ENCODE results near the gene SMAD7.

DNA sequence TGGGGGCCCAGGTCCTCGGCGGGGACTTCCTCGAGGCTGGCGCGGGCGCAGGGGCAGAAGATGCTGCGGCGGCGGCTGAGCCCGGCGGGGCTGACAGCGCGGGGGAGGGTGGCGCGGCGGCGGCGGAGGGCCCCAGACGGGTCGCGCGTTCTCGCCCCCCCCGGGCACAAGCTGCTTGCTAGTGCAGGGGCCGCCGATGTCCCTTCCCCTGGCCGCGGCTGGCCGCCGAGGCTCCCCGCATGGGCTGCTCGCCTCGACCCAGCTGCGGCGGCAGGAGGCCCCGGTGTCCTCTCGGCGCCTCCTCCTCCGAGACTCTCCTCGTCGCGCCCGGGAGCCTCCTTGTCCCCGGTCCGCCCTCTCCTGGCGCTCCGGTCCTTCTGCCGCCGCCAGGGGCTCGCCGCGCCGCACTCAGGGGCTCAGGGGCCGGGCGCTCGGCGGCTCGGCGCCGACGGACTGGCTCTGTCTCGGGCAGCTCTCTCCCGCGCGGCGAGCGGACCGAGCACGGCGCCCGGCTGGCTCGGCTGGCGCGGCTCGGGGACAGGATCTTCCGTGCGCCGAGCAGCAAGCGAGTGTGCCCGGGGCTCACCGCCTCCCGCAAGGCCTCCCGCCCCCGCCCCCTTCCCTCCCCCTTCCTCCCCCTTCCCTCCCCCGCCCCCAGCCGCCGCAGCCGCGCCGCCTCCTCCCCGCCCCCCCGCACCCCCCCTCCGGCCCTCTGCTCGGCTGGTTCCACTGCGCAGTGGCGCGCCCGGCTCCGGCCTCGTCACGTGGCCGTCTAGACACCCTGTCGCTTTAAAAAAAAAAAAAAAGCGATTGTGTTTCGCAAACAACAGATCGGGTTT lies 902 bp upstream of the SMAD7 start:
- TF ChIP-seq CTCF (IDR thresholded peaks at IDR 0.05) (peak in 1 of 4 experiments; percentile 45), POLR2A (IDR thresholded peaks at IDR 0.05) (peak in 1 of 2 donors; percentile 15)
